KBM-7 (cell line): Measurements from ENCODE around the gene MCF2L2.
"Not testable (repeated sequence)": the region's sequence is repeated elsewhere in the genome, so short reads cannot be mapped to it uniquely, and the experiment has no call there.

Experiments
- DNase-seq: peaks from one replicate; pipeline ENCODE4 v3.0.0-alpha.2; 2015
- in situ Hi-C: fragments of 300-500 bp; cut with MboI; formaldehyde crosslinking; loops from 2 replicates; pipeline ENCODE4 v1.14.3; 2020; ENCODE audit warnings: low sequenced_read_pairs, low pct_unique_long_range_greater_than_20kb, mixed read lengths

MCF2L2 gene, protein sequence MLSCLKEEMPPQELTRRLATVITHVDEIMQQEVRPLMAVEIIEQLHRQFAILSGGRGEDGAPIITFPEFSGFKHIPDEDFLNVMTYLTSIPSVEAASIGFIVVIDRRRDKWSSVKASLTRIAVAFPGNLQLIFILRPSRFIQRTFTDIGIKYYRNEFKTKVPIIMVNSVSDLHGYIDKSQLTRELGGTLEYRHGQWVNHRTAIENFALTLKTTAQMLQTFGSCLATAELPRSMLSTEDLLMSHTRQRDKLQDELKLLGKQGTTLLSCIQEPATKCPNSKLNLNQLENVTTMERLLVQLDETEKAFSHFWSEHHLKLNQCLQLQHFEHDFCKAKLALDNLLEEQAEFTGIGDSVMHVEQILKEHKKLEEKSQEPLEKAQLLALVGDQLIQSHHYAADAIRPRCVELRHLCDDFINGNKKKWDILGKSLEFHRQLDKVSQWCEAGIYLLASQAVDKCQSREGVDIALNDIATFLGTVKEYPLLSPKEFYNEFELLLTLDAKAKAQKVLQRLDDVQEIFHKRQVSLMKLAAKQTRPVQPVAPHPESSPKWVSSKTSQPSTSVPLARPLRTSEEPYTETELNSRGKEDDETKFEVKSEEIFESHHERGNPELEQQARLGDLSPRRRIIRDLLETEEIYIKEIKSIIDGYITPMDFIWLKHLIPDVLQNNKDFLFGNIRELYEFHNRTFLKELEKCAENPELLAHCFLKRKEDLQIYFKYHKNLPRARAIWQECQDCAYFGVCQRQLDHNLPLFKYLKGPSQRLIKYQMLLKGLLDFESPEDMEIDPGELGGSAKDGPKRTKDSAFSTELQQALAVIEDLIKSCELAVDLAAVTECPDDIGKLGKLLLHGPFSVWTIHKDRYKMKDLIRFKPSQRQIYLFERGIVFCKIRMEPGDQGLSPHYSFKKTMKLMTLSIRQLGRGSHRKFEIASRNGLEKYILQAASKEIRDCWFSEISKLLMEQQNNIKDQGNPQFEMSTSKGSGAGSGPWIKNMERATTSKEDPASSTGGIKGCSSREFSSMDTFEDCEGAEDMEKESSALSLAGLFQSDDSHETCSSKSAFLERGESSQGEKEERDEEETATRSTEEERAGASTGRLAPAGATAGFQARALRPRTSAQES

DNA sequence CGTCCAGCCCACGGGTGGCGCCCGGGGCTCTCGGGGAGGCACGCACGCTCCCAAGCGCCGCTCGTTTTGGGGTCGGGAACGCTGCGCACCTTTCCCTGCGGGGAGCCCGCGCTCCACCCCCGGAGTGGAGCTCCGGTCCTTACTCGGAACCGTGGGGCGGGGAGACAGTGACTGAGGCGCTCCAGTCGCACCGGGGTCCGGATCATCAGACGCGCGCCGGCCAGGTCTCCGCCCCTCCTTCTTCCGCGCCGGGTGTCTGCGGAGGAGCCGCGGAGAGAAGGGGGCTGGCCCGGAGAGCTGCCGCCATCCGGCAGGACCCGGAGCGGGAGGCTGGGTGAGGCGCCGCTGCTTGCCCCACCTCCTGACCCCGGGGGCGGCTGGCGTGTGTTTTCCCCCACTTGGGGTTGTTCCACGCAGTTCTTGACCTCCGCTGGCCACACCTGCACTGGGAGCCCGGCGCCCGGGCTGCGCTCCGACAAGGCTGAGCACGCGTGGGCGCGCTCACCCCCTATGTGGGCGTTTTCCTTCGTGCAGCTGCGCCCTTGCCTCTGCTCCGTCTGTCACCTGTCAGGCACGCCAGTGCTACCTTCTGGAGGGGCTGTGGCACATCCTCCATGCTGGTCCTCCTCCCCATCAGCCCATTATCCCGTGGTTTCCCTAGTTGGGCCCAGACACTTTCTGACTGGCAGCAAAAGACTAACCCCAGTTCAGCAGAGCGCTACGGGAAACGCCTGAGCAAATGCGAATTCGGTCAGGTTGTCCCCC, at the start of gene MCF2L2:
TSS of gene MCF2L2 (minus strand) at position 173 of the 765 bp plus-strand sequence. CDS start 642 bp downstream, outside the sequence.
- peak; percentile 64 for DNase-seq
- in situ Hi-C loops = no loop called here

DNA sequence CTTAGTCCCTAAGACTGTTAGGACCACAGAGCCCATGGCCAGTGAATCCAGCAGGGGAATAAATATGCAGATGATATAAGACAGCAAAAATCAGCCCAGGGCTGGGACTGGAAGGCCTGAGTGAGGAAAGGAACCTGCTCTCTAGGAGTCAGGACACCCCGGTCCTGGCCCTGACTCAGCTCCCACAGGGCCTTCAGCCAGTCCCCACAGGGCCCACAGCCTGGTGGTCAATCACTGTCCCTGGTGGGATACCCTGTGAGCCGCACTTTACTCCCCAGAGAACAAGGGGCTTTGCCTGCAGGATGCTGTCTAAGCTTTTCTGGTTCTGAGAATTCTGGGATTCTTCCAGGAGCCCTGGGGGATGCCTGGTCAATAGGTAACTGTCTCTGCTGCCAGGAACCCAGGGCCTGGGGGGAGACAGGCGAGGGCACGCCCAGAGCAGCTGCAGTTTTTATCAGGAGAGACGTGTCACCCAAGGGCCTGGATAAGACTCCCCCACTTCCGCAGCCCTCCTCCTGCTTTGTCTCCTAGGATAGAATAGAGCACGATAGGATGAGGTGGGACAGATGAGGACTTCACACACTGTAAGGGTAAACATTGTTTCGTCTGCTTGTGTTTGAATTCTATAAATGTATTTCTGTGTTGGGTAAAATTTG, 49.5 kb upstream of the MCF2L2 start:
- in situ Hi-C loops = no loop called here
- DNase-seq = no peak

DNA sequence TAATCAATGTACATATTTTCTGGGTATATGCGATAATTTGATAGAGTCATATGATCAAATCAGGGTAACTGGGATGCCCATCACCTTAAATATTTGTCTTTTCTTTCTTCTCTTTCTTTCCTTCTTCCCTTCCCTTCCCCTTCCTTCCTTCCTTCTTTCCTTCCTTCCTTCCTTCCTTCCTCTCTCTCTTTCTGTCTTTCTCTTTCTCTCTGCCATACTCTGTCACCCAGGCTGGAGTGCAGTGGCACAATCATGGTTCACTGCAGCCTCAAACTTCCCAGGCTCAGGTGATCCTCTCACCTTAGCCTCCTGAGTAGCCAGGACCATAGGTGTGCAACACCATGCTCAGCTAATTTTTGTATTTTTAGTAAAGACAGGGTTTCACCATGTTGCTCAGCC, 47.3 kb upstream of the MCF2L2 start:
- DNase-seq, in situ Hi-C loops: not testable (repeated sequence)

DNA sequence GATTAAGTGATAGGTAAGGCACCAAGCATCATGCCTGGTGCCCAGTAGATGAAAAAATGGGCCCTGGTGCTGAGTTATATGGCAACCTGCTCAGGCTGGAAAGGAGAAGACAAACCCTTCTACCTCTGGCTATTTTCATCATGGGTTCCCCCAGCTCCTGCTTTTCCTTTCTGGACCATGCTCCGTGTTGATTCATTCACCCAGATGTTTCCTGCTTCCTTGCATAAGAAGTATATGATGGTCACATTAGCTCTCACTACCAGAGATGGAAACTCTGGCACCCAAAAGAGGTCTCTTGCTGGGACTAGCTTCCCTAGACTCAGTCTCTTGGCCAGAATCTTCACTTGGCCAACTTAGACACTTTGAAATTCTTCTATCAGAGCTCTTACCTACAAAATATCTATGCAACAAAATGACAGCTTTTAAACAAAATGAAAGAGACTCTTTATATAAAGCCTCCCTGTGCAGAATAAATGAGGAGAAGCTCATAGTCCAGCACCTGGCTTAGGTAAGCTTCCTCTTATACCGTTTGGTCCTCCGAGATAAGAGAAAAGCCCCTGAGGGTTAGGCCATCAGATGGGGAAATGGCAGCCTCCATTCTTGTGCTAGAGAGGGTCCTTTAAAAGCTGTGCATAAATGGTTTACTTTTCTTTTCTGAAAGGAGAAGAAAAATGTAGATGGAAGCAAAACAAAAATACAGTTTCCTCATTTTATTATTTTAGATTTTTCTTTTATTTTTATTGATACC, 46.8 kb upstream of the MCF2L2 start:
- no peak for DNase-seq
- in situ Hi-C loops = no loop called here

DNA sequence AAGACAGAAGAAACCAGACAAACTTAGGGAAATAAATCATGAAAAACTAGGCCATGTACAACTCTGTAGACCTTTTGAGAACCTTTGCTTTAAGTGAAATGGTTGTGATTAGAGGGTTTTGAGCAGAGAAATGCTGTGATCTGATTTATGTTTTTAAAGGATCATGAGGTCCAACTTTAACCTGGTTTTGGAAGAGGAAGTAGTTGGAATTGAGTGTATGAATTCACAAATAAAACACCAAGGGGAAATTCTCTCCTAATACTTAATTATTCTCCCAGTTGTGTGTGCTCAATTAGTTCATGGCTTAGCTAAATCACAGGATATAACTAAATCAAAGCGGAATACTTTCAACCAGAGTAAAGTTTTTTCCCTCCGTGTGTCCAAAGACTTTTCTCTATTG, 45.5 kb upstream of the MCF2L2 start:
- in situ Hi-C loops = loop anchor here (25.0 kb wide), 1 partner anchor 288 kb away; no protein-coding TSS in a partner anchor
- DNase-seq = no peak

DNA sequence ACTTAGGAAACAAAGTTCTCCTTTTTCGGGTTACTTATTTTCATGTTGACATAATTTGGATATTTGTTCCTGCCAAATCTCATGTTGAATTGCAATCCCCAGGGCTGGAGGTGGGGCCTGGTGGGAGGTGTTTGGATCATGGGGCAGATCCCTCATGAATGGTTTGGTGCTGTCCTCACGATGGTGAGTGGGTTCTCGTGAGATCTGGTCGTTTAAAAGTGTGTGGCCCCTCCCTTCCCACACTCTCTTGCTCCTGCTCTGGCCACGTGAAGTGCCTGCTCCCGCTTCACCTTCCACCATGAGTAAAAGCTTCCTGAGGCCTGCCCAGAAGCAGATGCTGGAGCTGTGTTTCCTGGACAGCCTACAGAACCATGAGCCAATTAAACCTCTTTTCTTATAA, 43.7 kb upstream of the MCF2L2 start:
- DNase-seq = no peak
- in situ Hi-C loops = loop anchor here (25.0 kb wide), 1 partner anchor 290 kb away; no protein-coding TSS in a partner anchor

DNA sequence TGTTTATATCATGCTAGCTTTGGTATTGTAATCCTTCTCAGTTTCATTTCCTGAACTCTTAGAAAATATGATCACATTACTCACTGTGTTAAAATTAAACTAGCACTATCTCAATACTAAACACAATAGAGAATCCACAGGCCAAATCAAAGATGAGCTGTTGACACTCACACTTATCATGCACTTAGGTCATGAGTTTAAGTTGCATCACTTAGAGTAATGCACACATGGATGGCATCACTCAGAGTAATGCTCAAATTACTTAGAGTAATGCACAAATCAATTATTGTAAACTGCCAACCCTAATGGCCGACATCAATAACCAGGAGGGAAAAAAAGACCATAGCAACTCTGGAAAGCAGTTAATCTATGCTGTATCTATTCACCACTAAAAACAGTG, 40.0 kb upstream of the MCF2L2 start:
- no peak for DNase-seq
- in situ Hi-C loops = loop anchor here (25.0 kb wide), 1 partner anchor 294 kb away; no protein-coding TSS in a partner anchor

DNA sequence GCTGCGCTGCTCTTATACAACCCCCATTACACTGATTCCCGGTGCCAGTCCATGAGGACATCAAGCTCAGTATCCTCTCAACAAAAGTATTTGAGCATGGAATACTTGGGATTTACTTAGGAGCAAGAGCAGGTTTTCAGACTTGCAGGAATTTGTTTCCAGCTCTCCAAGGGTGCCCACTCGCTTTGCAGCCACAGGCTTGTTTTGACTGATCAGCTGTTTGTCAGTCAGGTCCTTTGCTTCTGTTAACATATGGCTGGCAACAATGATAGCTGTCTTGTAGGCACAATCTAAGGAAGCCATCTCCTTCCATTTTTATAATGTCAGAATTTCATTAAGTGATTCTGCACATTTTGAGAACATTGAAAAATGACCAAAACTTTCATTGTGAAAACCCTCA, 38.2 kb upstream of the MCF2L2 start:
- in situ Hi-C loops = loop anchor here (25.0 kb wide), 1 partner anchor 296 kb away; no protein-coding TSS in a partner anchor
- no peak for DNase-seq

DNA sequence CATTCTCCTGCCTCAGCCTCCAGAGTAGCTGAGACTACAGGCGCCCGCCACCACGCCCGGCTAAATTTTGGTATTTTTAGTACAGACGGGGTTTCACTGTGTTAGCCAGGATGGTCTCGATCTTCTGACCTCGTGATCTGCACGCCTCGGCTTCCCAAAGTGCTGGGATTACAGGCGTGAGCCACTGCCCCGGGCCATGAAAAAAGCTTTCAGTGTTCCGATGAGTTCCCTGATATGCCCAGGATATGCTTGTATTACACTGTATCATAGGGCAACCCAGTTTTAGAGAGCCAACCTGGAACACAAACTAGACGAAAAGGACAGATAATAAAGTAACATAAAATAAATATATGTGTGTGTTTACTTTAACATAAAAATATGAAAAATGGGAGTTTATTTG, 37.3 kb upstream of the MCF2L2 start:
- in situ Hi-C loops = loop anchor here (25.0 kb wide), 1 partner anchor 297 kb away; no protein-coding TSS in a partner anchor
- DNase-seq = not testable (repeated sequence)

DNA sequence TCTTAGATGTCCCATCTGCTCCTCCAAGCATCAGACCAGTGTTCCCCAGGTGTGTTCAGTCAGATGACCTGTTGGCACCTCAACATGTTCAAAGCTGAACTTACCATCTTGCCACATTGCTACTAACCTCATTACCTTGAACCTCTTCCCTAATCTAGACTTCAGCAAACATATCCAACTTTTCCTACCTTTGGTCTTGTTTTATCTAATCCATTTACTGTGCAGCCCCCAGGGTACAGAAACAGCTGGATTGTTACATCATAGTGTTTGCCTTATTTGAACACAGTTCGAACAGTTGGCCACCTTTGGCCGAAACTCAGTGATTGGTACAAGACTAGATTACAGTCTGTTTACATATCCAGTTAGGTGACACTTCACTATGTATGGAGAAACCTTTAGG, 36.1 kb upstream of the MCF2L2 start:
- in situ Hi-C loops = loop anchor here (25.0 kb wide), 1 partner anchor 298 kb away; no protein-coding TSS in a partner anchor
- no peak for DNase-seq

DNA sequence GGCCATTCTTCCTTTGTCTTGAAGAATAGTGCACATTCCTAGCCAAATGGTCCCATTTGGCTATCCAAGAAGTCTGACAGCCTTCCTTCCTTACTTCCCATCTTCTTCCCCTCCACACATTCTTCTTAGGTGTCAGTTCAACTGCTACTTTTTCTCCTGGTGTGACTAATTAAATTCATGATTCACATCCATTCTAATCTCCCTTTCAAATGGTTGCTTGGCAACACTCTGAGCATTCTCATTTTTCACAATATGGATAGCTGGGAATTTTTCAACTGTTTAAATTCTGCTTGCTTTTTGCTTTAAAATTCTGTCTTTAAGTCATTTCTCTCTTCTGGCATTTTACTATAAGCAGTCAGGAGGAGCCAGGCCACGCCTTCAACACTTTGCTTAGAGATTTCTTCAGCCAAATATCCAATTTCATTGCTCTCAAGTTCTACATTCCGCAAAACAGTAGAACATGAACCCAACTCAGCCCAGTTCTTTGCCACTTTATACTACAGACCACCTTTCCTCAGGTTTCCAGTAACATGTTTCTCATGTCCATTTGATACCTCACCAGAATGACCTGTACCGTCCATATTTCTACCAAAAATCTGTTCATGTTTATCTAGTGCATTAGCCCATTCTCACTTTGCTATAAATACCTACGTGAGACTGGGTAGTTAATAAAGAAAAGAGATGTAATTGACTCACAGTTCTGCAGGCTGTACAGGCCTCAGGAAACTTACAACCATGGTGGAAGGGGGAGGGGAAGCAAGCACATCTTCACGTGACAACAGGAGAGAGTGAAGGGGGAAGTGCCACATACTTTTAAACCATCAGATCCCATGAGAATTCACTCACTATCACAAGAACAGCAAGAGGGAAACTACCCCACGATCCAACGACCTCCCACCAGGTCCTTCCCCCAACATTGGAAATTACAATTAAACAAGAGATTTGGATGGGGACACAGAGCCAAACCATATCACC, 31.9 kb upstream of the MCF2L2 start:
- DNase-seq = no peak
- in situ Hi-C loops = loop anchor here (25.0 kb wide), 1 partner anchor 302 kb away; no protein-coding TSS in a partner anchor

DNA sequence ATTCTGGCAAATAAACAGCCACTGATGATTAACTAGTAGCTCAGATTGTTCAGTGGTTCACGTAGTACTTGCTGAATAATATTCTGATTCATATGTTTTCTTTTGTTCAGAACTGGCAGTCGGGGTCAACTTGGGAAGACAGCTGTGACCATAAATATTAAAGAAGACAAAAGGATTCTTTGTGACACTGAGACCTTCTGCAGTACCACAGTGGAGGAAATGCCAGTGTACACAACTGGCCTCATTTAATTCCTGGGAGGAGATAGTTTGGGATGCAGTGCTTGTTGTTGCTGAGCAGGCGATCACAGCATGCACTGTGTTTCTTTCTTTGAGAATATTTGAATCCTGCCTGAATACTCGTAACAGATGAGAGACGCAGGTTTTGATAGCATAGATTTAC, 26.7 kb upstream of the MCF2L2 start:
- DNase-seq = no peak
- in situ Hi-C loops = loop anchor here (25.0 kb wide), 1 partner anchor 307 kb away; no protein-coding TSS in a partner anchor

DNA sequence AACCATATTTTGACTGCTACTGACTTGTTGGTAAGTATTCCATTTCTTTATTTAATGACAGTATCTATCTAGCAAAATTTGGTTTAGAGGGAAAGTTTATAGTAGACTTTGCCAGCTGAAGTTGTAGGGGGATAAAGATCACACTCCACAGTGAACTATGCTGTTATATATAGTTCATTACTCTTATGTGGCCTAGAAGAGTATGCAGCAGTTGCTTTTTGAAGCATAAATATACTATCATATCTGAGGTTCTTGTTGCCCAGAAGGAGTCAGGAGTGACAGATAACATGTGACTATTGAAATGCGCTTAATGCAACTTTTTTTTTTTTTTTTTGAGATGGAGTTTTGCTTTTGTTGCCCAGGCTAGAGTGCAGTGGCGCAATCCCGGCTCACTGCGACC, 25.6 kb upstream of the MCF2L2 start:
- in situ Hi-C loops = loop anchor here (25.0 kb wide), 1 partner anchor 308 kb away; no protein-coding TSS in a partner anchor
- no peak for DNase-seq

DNA sequence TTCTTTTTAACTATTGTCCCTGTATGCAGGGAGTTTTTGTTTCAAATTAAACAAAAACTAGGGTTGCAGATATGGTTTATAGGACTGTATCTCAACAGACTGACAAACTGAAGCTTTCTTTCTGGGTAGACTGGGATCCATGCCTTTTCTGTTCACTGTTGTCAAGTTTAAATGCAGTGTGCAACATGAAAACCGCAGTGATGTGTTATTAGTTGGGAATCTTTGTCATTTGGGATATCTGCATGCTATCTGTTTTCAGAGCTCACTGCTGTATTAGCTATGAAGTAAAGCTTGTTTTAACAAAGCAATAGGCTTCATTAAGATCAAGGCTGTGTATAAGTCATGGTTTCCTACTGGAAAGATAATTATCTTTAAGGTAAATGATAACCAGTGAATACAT, 21.4 kb upstream of the MCF2L2 start:
- DNase-seq = no peak
- in situ Hi-C loops = loop anchor here (25.0 kb wide), 1 partner anchor 313 kb away; no protein-coding TSS in a partner anchor

DNA sequence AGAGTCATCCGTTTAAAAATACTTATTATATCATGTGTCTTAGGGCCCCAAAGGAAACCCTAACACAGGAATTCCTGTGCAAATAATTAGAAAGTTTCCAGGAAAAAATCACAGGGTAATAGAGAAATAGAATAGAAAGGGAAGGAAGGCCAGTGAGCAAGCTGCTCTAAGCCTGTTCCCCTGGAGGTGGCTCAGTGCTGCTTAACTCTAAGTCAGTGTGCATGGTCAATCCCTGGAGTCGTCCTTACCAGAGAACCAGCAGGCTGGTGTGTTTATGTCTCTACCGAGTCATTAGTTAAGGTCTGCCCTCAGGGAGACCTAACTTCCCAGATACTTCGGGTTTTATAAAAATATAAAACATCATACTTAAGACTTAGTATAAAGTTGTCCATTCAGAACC, 21.0 kb upstream of the MCF2L2 start:
- DNase-seq = peak; percentile 41
- in situ Hi-C loops = no loop called here
